Smooth muscle cell (in vitro differentiated cells): Measurements from ENCODE around the gene PDXP. TPM values are rescaled to one million over a fixed set of nuclear protein-coding genes. Genes with fewer than 3 reads are reported as not detected.

Source experiments
- DNase-seq: peaks from one replicate; lab custom pipeline; 2025; ENCODE audit not compliant: unreplicated experiment; lab: John Stamatoyannopoulos, UW
- H2AFZ ChIP-seq: fragments of 200-600 bp; sonication (generic); 2 replicates; pipeline ENCODE4 v1.6.0; 2016; ENCODE audit warnings: antibody characterized with exemption, low read depth, mild to moderate bottlenecking
- H3F3A ChIP-seq: fragments of 200-600 bp; sonication (generic); 2 replicates; pipeline ENCODE4 v1.6.0; 2017; ENCODE audit warnings: antibody characterized with exemption, low read depth
- H3K27ac ChIP-seq: fragments of 200-600 bp; sonication (generic); 2 replicates; pipeline ENCODE4 v1.5.1; 2016; ENCODE audit warnings: low read depth, mild to moderate bottlenecking
- H3K27me3 ChIP-seq: fragments of 200-600 bp; sonication (generic); 2 replicates; pipeline ENCODE4 v1.6.1; 2016; ENCODE audit warnings: low read depth, mild to moderate bottlenecking
- H3K36me3 ChIP-seq: fragments of 200-600 bp; sonication (generic); 2 replicates; pipeline ENCODE4 v1.5.1; 2016; ENCODE audit warnings: low read depth
- H3K4me1 ChIP-seq: fragments of 200-600 bp; sonication (generic); 2 replicates; pipeline ENCODE4 v1.5.1; 2016; ENCODE audit warnings: low read depth
- H3K4me2 ChIP-seq: fragments of 200-600 bp; sonication (generic); 2 replicates; pipeline ENCODE4 v1.6.0; 2016; ENCODE audit warnings: mild to moderate bottlenecking
- H3K4me3 ChIP-seq: fragments of 200-600 bp; sonication (generic); 2 replicates; pipeline ENCODE4 v1.5.1; 2016; ENCODE audit warnings: mild to moderate bottlenecking
- H3K79me2 ChIP-seq: fragments of 200-600 bp; sonication (generic); 2 replicates; pipeline ENCODE4 v1.6.0; 2016; ENCODE audit warnings: low read depth, mild to moderate bottlenecking
- H3K9ac ChIP-seq: fragments of 200-600 bp; sonication (generic); 2 replicates; pipeline ENCODE4 v1.6.0; 2016; ENCODE audit warnings: low read depth
- H3K9me3 ChIP-seq: fragments of 200-600 bp; sonication (generic); replicated peaks from 2 replicates; pipeline ENCODE4 v1.5.1; 2016; ENCODE audit warnings: low read depth
- H4K20me1 ChIP-seq: fragments of 200-600 bp; sonication (generic); 2 replicates; pipeline ENCODE4 v1.6.0; 2016; ENCODE audit warnings: low read depth
- WGBS: methylation state at CpG from one replicate; pipeline ENCODE4 v1.1.7; 2016; ENCODE audit warnings: low lambda C conversion rate; 5-methylcytosine and 5-hydroxymethylcytosine counted together
- polyA plus RNA-seq: library from polyadenylated mRNA; unstranded; fragments of >200 nt; fragmentation: Nextera tagmentation; extraction: Ambion mirVana; gene quantifications from 2 replicates; pipeline ENCODE4 v1.2.1, GENCODE V29; 2016
- total RNA-seq: library from RNA; depleted of rRNA; stranded (reverse); fragments of >200 nt; gene quantifications from 2 replicates; pipeline ENCODE4 v1.2.3, GENCODE V29; 2014
- TF ChIP-seq, protein P1 (sequence below): fragments of 200-600 bp; sonication (generic); IDR thresholded peaks from 2 replicates; pipeline ENCODE4 v1.5.1; 2017; ENCODE audit warnings: borderline replicate concordance, mild to moderate bottlenecking, antibody characterized with exemption; ENCODE audit not compliant: insufficient read depth, poor library complexity, severe bottlenecking

PDXP gene
- total and polyA plus RNA-seq, 2 experiments from 2014 or later: 16.5 to 20.7 TPM

DNA sequence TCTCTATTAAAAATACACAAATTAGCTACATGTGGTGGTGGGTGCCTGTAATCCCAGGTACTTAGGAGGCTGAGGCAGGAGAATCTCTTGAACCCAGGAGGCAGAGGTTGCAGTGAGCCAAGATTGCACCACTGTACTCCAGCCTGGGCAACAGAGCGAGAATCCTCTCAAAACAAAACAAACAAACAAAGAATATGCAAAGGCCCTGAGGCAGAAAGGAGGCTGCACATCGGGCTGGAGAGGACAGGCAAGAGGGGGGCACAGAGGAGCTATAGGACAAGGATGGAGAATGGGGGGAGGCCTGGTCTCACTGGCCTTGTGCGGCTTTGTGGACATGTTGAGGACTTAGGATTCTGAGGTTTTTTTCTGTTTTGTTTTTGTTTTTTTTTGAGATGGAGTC lies 46.7 kb downstream of the PDXP start:
- H3K4me2 ChIP-seq: no peak overlapping the region
- H3K79me2 ChIP-seq: no peaks in the 10 kb centered on the region
- no peak for DNase-seq
- no peak overlapping the region for H2AFZ ChIP-seq
- H3K4me3 ChIP-seq: no peak overlapping the region
- peaks cover 15% of the 10 kb centered on the region for H4K20me1 ChIP-seq
- H3K27me3 ChIP-seq: no peaks in the 10 kb centered on the region
- no peaks in the 10 kb centered on the region for H3K4me1 ChIP-seq
- H3K9ac ChIP-seq: no peak overlapping the region
- H3K9me3 ChIP-seq: no peaks in the 10 kb centered on the region
- H3K27ac ChIP-seq: no peak overlapping the region
- TF ChIP-seq, protein P1, sequence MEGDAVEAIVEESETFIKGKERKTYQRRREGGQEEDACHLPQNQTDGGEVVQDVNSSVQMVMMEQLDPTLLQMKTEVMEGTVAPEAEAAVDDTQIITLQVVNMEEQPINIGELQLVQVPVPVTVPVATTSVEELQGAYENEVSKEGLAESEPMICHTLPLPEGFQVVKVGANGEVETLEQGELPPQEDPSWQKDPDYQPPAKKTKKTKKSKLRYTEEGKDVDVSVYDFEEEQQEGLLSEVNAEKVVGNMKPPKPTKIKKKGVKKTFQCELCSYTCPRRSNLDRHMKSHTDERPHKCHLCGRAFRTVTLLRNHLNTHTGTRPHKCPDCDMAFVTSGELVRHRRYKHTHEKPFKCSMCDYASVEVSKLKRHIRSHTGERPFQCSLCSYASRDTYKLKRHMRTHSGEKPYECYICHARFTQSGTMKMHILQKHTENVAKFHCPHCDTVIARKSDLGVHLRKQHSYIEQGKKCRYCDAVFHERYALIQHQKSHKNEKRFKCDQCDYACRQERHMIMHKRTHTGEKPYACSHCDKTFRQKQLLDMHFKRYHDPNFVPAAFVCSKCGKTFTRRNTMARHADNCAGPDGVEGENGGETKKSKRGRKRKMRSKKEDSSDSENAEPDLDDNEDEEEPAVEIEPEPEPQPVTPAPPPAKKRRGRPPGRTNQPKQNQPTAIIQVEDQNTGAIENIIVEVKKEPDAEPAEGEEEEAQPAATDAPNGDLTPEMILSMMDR: no peak
- no peaks in the 10 kb centered on the region for H3F3A ChIP-seq
- WGBS: 98% methylated on average over 3 of the region's 3 CpGs
- H3K36me3 ChIP-seq: no peaks in the 10 kb centered on the region

DNA sequence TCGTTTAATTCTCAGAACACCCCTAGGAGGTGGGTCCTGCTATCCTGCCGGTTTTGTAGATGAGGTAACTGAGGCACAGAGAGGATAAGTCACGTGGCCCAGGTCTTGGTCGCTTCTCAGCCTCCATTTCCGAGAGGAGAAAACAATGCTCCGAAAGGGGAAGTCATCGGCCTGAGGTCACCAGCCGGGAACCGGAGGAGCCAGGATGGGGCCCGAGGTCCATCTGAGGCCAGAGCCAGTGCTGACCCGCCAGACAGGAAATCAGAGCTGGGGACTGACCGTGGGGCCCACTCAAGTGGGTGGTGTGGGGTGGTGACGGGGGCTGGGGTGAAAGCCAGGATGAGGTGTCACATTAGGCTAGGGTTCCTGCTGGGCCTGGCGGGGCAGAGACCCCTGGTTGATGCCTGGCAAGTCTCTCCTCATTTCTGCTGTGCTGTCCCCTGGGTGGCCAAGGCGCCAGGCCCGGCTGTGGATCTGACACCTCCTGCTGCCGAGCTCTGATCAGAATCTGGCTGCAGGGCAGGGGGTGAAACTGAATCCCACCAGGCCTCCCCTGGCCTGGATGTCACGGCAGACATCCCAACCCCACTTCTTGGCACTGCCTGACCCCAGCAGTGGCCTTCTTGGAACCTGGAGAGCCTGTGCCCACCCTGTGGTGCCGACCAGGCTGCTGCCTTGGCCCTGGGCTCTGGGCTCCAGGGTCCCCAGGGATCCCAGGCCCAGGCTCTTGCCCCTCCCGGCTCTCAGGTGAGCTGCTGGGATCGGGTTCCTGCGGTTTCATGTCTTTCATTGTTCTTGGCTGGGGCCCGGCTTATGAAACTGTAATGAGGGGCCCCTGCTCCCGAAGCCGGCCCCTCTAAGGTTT lies 50.3 kb downstream of the PDXP start:
- no peaks in the 10 kb centered on the region for H3K36me3 ChIP-seq
- no peaks in the 10 kb centered on the region for H3K9me3 ChIP-seq
- no peak overlapping the region for H2AFZ ChIP-seq
- H3K27me3 ChIP-seq: no peaks in the 10 kb centered on the region
- DNase-seq: no peak
- no peak overlapping the region for H3K9ac ChIP-seq
- no peak overlapping the region for H3K27ac ChIP-seq
- no peaks in the 10 kb centered on the region for H3K4me1 ChIP-seq
- WGBS: 96% methylated on average over 18 of the region's 25 CpGs
- H3F3A ChIP-seq: no peaks in the 10 kb centered on the region
- H3K4me2 ChIP-seq: no peak overlapping the region
- H3K79me2 ChIP-seq: no peaks in the 10 kb centered on the region
- TF ChIP-seq, protein P1: no peak
- H3K4me3 ChIP-seq: no peak overlapping the region
- H4K20me1 ChIP-seq: peaks cover 8% of the 10 kb centered on the region

DNA sequence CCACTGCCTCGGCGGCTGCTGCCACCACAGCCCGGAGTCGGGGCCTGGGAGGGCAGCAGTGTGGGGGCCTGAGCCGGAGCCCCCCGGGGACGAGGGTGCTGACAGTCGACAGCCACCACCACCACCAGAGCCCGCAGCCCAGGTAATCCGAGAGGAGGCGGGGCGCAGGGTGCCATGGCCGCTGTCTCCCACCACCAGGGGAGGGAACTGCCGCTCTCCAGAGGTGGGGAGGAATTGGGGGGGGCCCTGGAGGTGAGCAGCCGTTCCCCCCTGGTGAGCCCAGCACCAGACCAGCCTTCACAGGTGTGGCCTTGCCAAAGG lies 50.9 kb downstream of the PDXP start:
- TF ChIP-seq, protein P1: no peak

DNA sequence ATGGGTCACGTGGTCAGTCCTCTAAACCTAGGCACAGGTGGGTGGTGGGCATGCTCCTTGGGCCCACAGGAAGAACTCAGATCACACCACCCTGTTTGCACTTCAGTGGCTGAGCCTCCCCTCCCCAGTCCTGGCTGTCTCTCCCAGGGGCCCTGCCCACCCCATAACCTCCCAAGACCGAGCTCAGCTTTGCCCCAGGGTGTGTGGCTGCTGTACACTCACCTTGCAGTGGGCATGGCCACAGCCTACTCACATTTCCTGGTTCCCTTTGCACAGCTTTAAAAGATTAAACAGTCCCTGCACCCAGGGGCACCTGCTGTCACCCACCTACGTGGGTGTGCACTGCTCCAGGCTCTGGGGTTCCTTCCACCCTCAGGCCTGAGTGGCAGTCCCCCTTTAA lies 52.2 kb downstream of the PDXP start:
- Histone ChIP-seq H2AFZ (no peak overlapping the region), H3K27ac (no peak overlapping the region), H3K4me3 (no peak overlapping the region), H3F3A (no peaks in the 10 kb centered on the region), H3K4me2 (no peak overlapping the region), H3K9me3 (no peaks in the 10 kb centered on the region), H3K36me3 (no peaks in the 10 kb centered on the region), H3K9ac (no peak overlapping the region), H3K79me2 (no peaks in the 10 kb centered on the region), H3K27me3 (no peaks in the 10 kb centered on the region), H4K20me1 (peaks cover 6% of the 10 kb centered on the region), H3K4me1 (no peaks in the 10 kb centered on the region)
- TF ChIP-seq, protein P1: no peak
- no peak for DNase-seq
- WGBS: 91% methylated on average over 3 of the region's 3 CpGs

More for the DNA sequence above, 50.9 kb downstream of the PDXP start:
- Histone ChIP-seq H3F3A (no peaks in the 10 kb centered on the region), H3K4me3 (no peak overlapping the region), H3K27me3 (no peaks in the 10 kb centered on the region), H3K36me3 (no peaks in the 10 kb centered on the region), H3K4me2 (no peak overlapping the region), H4K20me1 (peaks cover 8% of the 10 kb centered on the region), H3K79me2 (no peaks in the 10 kb centered on the region), H3K9ac (no peak overlapping the region), H3K27ac (no peak overlapping the region), H3K9me3 (no peaks in the 10 kb centered on the region), H3K4me1 (no peaks in the 10 kb centered on the region), H2AFZ (no peak overlapping the region)
- DNase-seq: no peak
- WGBS: 95% methylated on average over 14 of the region's 15 CpGs
